Choroid plexus epithelial cell (primary cell): ENCODE results near the gene RNF207.

Source experiments
- DNase-seq: peaks from one replicate; pipeline ENCODE4 v3.0.0-alpha.2; 2010; ENCODE audit warnings: low read depth
- H3K4me3 ChIP-seq: 2 replicates; pipeline ENCODE4 v1.5.1; 2011; ENCODE audit warnings: low read depth, mild to moderate bottlenecking, control low read depth, low read length, moderate library complexity
- TF ChIP-seq, protein P1 (sequence below): conservative IDR thresholded peaks from 2 replicates; pipeline ENCODE4 v1.5.1; 2011; ENCODE audit warnings: low read depth, mild to moderate bottlenecking, control low read depth, inconsistent platforms, low read length, moderate library complexity

Gene RNF207

DNA sequence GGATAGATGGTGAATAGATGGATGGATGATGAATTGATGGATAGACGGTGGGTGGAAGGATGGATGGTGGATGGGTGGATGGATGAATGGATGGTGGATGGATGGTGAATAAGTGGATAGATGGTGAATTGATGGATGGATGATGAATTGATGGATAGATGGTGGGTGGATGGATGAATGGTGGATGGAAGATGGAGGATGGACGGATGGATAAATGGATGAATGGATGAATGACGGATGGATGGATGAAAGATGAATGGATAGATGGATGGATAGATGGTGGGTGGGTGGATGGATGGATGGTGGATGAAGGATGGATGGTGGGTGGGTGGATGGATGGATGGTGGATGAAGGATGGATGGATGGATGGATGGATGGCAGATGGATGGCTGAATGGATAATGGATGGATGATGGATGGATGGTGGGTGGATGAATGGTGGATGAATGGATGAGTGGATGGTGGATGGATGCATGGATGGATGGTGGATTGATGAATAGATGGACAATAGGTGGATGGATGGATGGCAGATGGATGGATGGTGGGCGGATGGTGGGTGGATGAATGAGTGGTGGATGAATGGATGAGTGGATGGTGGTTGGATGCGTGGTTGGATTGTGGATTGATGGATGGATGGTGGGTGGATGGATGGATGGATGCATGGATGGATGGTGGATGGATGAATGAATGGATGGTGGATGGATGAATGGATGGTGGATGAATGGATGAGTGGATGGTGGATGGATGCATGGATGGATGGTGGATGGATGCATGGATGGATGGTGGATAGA lies 31.1 kb upstream of the RNF207 start:
- no peak for DNase-seq
- TF ChIP-seq, protein P1, sequence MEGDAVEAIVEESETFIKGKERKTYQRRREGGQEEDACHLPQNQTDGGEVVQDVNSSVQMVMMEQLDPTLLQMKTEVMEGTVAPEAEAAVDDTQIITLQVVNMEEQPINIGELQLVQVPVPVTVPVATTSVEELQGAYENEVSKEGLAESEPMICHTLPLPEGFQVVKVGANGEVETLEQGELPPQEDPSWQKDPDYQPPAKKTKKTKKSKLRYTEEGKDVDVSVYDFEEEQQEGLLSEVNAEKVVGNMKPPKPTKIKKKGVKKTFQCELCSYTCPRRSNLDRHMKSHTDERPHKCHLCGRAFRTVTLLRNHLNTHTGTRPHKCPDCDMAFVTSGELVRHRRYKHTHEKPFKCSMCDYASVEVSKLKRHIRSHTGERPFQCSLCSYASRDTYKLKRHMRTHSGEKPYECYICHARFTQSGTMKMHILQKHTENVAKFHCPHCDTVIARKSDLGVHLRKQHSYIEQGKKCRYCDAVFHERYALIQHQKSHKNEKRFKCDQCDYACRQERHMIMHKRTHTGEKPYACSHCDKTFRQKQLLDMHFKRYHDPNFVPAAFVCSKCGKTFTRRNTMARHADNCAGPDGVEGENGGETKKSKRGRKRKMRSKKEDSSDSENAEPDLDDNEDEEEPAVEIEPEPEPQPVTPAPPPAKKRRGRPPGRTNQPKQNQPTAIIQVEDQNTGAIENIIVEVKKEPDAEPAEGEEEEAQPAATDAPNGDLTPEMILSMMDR, result no peak
- no peak overlapping the region for H3K4me3 ChIP-seq

DNA sequence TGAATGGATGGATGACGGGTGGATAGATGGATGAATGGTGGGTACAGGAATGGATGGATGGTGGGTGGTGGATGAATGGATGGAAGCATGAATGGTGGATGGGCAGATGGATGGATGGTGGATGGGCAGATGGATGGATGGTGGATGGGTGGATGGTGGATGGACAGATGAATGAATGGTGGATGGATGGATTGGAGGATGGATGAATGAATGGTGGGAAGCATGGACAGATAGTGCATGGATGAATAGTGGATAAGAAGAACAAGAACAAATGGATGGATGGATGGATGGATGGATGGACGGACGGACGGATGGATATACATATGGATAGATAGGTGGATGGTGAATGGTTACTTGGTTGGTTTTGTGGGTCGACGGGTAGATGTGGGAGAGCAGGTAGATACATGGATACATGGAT lies 30.5 kb upstream of the RNF207 start:
- TF ChIP-seq, protein P1, result no peak
- no peak overlapping the region for H3K4me3 ChIP-seq
- no peak for DNase-seq

DNA sequence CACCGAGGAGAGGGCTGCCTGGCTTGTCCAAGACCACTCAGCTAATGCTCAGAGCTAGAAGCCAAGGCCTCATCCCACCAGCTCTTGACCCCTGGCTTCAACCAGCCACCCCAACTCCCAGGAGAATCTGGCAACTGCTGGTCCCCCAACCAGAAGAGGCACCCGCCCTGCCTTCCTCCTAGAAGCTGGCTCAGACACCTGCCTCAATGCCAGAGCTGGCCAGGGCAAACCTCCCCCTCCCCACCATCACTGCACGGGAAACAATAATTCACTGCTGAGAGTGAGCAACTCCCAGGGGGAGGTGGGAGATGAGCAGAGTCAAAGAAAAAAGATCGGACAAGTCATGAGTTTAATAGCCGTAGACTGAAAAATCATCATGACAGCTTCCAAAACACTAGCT lies 29.1 kb upstream of the RNF207 start:
- no peak overlapping the region for H3K4me3 ChIP-seq
- TF ChIP-seq, protein P1, result no peak
- DNase-seq, result no peak

- TF ChIP-seq, protein P1, result no peak
Measured at GRCh38 chr1:6177681-6178380, 28.1 kb upstream of the RNF207 start.

GRCh38 chr1:6178751-6179563 lies 27.0 kb upstream of the RNF207 start:
- TF ChIP-seq, protein P1, result no peak
- DNase-seq, result no peak

More at GRCh38 chr1:6177681-6178380, 28.1 kb upstream of the RNF207 start:
- DNase-seq, result no peak
- H3K4me3 ChIP-seq, result no peak overlapping the region

DNA sequence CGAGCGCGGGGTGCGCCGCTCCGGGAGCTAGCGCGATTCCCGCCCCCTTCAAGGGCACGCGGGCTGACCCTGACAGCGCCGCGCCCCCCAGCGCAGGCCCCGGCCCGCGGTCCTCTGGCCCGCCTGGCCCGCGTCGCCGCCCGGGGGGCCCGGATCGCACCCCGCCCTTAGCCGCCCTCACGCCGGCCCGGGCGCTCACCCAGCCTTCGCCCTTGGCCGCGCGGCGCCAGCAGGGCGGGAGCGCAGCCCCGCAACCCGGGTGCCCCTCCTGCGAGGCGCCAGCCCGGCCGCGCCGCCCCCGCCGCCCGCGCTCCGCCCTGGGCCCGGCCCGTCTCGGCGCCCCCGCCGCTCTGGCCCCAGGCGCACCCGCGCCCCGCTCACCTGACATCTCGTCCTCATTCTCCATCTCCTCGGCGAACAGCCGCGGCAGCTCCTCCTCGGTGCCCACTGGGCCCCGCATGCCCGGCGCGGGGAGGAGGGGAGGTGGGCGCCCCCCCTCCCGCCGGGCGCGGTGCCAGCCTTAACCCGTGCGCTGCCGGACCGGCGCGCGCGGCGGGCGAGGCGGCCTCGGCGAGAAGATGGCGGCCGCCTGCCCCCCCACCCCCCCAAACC lies 26.2 kb upstream of the RNF207 start:
- H3K4me3 ChIP-seq, result peak overlapping the region; percentile 5
- TF ChIP-seq, protein P1, result no peak
- DNase-seq, result no peak

More at GRCh38 chr1:6178751-6179563, 27.0 kb upstream of the RNF207 start:
- H3K4me3 ChIP-seq, result no peak overlapping the region
